CD4-positive, alpha-beta T cell treated with Interleukin-4 for 1 hour (primary cell): ENCODE data around the gene UNC119B.
"Not testable (repeated sequence)": the region's sequence is repeated elsewhere in the genome, so short reads cannot be mapped to it uniquely, and the experiment has no call there.

Experiments
- DNase-seq, 2 donors: peaks; one replicate each; pipeline ENCODE4 v3.0.0-alpha.2; 2020 to 2022

Gene UNC119B

GRCh38 chr12:120720234-120720986 lies 10.2 kb downstream of the UNC119B start:
- no peak for DNase-seq

- no peak for DNase-seq
These were observed 10.9 kb downstream of the UNC119B start for GRCh38 chr12:120720987-120721801.

GRCh38 chr12:120721866-120722265 lies 11.6 kb downstream of the UNC119B start:
- no peak for DNase-seq

GRCh38 chr12:120722784-120723183 lies 12.5 kb downstream of the UNC119B start:
- DNase-seq: no peak

GRCh38 chr12:120724720-120725119 lies 14.5 kb downstream of the UNC119B start:
- DNase-seq: no peak

- DNase-seq: no peak
These were observed 14.9 kb downstream of the UNC119B start for GRCh38 chr12:120725151-120725658.

- peak; percentile 87 to 90 for DNase-seq
These were observed 15.6 kb downstream of the UNC119B start, which contains the start of gene ACADS for GRCh38 chr12:120725659-120726509. Gene ACADS (plus strand): TSS chr12:120725826. CDS start chr12:120725886, 60 bp downstream.

- DNase-seq: no peak
These were observed 16.2 kb downstream of the UNC119B start for GRCh38 chr12:120726510-120726793.

GRCh38 chr12:120726961-120727360 lies 16.7 kb downstream of the UNC119B start:
- DNase-seq: no peak

GRCh38 chr12:120732198-120732597 lies 21.9 kb downstream of the UNC119B start:
- DNase-seq: not testable (repeated sequence)

GRCh38 chr12:120733574-120733973 lies 23.3 kb downstream of the UNC119B start:
- DNase-seq: no peak

- DNase-seq: no peak
These were observed 24.0 kb downstream of the UNC119B start for GRCh38 chr12:120734210-120734609.

- no peak for DNase-seq
These were observed 24.9 kb downstream of the UNC119B start for GRCh38 chr12:120735181-120735580.

GRCh38 chr12:120736404-120737331 lies 26.4 kb downstream of the UNC119B start:
- DNase-seq: no peak

GRCh38 chr12:120737557-120738251 lies 27.4 kb downstream of the UNC119B start:
- DNase-seq: no peak

- no peak for DNase-seq
These were observed 28.2 kb downstream of the UNC119B start for GRCh38 chr12:120738252-120739030.

GRCh38 chr12:120739031-120739762 lies 28.9 kb downstream of the UNC119B start:
- no peak for DNase-seq

GRCh38 chr12:120739821-120740613 lies 29.8 kb downstream of the UNC119B start:
- no peak for DNase-seq

- DNase-seq: no peak
These were observed 30.6 kb downstream of the UNC119B start for GRCh38 chr12:120740871-120741270.
